ENCODE measurements around the gene MAPT.

Gene MAPT

GRCh38 chr17:45924332-45924820, 30.0 kb downstream of the MAPT start:
- TF ChIP-seq ZBTB7A (IDR thresholded peaks at IDR 0.05; ENCODE audit: low read depth) (no peak), REST (IDR thresholded peaks at IDR 0.05; ENCODE audit: low read depth) (no peak), CEBPB (IDR thresholded peaks at IDR 0.05) (no peak), MAX (IDR thresholded peaks at IDR 0.05) (no peak), FOXM1 (IDR thresholded peaks at IDR 0.05; ENCODE audit: borderline replicate concordance, low read depth) (no peak), RAD21 (IDR thresholded peaks at IDR 0.05; ENCODE audit: low read depth) (no peak), EP300 (IDR thresholded peaks at IDR 0.05; ENCODE audit: borderline replicate concordance) (no peak), TAF1 (IDR thresholded peaks at IDR 0.05; ENCODE audit: low read depth) (no peak), YY1 (IDR thresholded peaks at IDR 0.05; ENCODE audit: low read depth) (no peak), CREB1 (IDR thresholded peaks at IDR 0.05; ENCODE audit: low read depth) (no peak), EGR1 (IDR thresholded peaks at IDR 0.05) (no peak)

GRCh38 chr17:45925311-45925710, 31.0 kb downstream of the MAPT start:
- TF ChIP-seq TAF1 (IDR thresholded peaks at IDR 0.05; ENCODE audit: low read depth) (no peak), EGR1 (IDR thresholded peaks at IDR 0.05) (no peak), CREB1 (IDR thresholded peaks at IDR 0.05; ENCODE audit: low read depth) (no peak), REST (IDR thresholded peaks at IDR 0.05; ENCODE audit: low read depth) (no peak)

GRCh38 chr17:45927247-45927646, 32.9 kb downstream of the MAPT start:
- TF ChIP-seq REST (IDR thresholded peaks at IDR 0.05; ENCODE audit: low read depth) = no peak
- TF ChIP-seq NFIC (IDR thresholded peaks at IDR 0.05) = no peak
- TF ChIP-seq EP300 (IDR thresholded peaks at IDR 0.05; ENCODE audit: borderline replicate concordance) = no peak
- TF ChIP-seq USF1 (IDR thresholded peaks at IDR 0.05) = no peak
- TF ChIP-seq RAD21 (IDR thresholded peaks at IDR 0.05; ENCODE audit: low read depth) = no peak
- TF ChIP-seq YY1 (IDR thresholded peaks at IDR 0.05; ENCODE audit: low read depth) = no peak
- no peak for TF ChIP-seq TEAD4 (IDR thresholded peaks at IDR 0.05)
- no peak for TF ChIP-seq EGR1 (IDR thresholded peaks at IDR 0.05)
- no peak for TF ChIP-seq FOXM1 (IDR thresholded peaks at IDR 0.05; ENCODE audit: borderline replicate concordance, low read depth)
- no peak for TF ChIP-seq CREB1 (IDR thresholded peaks at IDR 0.05; ENCODE audit: low read depth)
- TF ChIP-seq CEBPB (IDR thresholded peaks at IDR 0.05) = no peak
- no peak for TF ChIP-seq TCF12 (IDR thresholded peaks at IDR 0.05; ENCODE audit: low read depth)
- TF ChIP-seq ZBTB7A (IDR thresholded peaks at IDR 0.05; ENCODE audit: low read depth) = no peak
- TF ChIP-seq MAX (IDR thresholded peaks at IDR 0.05) = no peak
- TF ChIP-seq TAF1 (IDR thresholded peaks at IDR 0.05; ENCODE audit: low read depth) = no peak

GRCh38 chr17:45929344-45929743, 35.0 kb downstream of the MAPT start:
- TF ChIP-seq FOXM1 (IDR thresholded peaks at IDR 0.05; ENCODE audit: borderline replicate concordance, low read depth) = no peak
- no peak for TF ChIP-seq REST (IDR thresholded peaks at IDR 0.05; ENCODE audit: low read depth)
- TF ChIP-seq EGR1 (IDR thresholded peaks at IDR 0.05) = no peak
- TF ChIP-seq TEAD4 (IDR thresholded peaks at IDR 0.05) = no peak
- TF ChIP-seq USF1 (IDR thresholded peaks at IDR 0.05) = no peak
- TF ChIP-seq MAX (IDR thresholded peaks at IDR 0.05) = no peak
- TF ChIP-seq CEBPB (IDR thresholded peaks at IDR 0.05) = no peak
- no peak for TF ChIP-seq RAD21 (IDR thresholded peaks at IDR 0.05; ENCODE audit: low read depth)
- no peak for TF ChIP-seq CREB1 (IDR thresholded peaks at IDR 0.05; ENCODE audit: low read depth)
- no peak for TF ChIP-seq EP300 (IDR thresholded peaks at IDR 0.05; ENCODE audit: borderline replicate concordance)
- TF ChIP-seq ZBTB7A (IDR thresholded peaks at IDR 0.05; ENCODE audit: low read depth) = no peak
- TF ChIP-seq TAF1 (IDR thresholded peaks at IDR 0.05; ENCODE audit: low read depth) = no peak
- TF ChIP-seq NFIC (IDR thresholded peaks at IDR 0.05) = no peak
- no peak for TF ChIP-seq YY1 (IDR thresholded peaks at IDR 0.05; ENCODE audit: low read depth)
- no peak for TF ChIP-seq TCF12 (IDR thresholded peaks at IDR 0.05; ENCODE audit: low read depth)

Data from Ishikawa (cell line).